H54 (cell line): ENCODE measurements around the gene OR8G5.

Experiments used
- DNase-seq: peaks from one replicate; pipeline ENCODE4 v3.0.0; 2011; ENCODE audit warnings: low spot score, mixed read lengths; ENCODE audit not compliant: insufficient read length
- FAIRE-seq: peaks from 3 replicates; lab custom pipeline; 2011; peaks lifted over from hg19 to GRCh38; lab: Jason Lieb, UNC
- POLR2A ChIP-seq: IDR thresholded peaks from 2 replicates; pipeline ENCODE4 v1.6.1; 2011; ENCODE audit warnings: low read depth, mild to moderate bottlenecking, low read length

OR8G5 gene

GRCh38 chr11:124274000-124274399 lies 17.8 kb downstream of the OR8G5 start:
- DNase-seq, result no peak
- FAIRE-seq, result no peak
- TF ChIP-seq POLR2A, result no peak

DNA sequence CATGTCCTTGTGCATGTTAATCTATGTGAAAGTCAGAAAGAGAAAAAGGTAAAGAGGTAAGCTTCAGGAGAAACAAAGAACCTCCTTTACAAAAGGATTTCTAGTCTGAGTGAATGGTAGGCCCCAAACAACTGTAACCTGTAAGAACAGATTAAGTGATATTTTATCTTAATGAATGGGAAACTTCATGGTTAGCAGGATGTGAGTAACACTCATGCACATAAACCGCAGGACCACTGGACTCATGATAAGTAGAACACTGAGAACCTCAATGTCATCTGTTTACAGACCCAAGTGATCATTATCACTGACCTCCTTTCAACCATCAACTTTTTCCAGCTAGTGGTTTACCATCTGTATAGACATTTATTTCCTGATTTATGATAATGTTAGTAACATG lies 19.9 kb downstream of the OR8G5 start:
- FAIRE-seq (no peak), DNase-seq (no peak)
- no peak for TF ChIP-seq POLR2A

- DNase-seq, result no peak
- no peak for TF ChIP-seq POLR2A
- FAIRE-seq, result no peak
Measured at GRCh38 chr11:124277207-124277606, 21.0 kb downstream of the OR8G5 start.

DNA sequence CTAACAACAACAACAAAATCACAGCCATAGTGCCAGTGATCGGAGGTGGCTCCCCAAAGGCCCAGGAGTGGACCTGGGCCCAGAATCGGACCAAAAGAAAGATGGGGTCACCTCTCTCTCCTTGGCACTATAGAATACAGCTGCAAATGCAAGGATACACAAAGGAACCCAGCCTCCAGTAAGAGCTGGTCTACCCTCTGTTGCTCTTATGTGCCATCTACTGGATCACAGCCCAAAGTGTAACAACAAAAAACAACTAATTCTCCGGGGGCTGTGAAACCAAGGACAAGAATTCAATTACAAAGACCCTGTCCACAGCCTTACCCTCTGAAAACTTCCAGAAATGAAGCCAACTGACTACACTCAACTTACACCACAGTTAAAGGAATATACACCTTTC lies 21.6 kb downstream of the OR8G5 start:
- DNase-seq (no peak), FAIRE-seq (no peak)
- no peak for TF ChIP-seq POLR2A

DNA sequence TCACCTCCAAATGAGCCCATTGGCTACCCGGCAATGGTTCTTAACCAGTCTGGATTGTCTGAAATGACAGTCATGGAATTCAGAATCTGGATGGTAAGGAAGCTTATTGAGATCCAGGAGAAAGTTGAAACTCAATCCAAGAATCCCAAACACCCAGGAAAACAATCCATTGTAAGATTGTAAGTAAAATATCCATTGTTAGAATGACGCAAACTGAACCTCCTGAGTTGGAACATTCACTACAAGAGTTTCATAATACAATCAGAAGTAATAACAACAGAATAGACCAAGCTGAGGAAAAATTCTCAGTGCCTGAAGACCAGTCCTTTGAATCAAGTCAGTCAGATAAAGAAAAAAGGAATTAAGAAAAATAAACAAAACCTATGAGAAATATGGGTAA lies 22.1 kb downstream of the OR8G5 start:
- TF ChIP-seq POLR2A, result no peak
- DNase-seq (no peak), FAIRE-seq (no peak)

DNA sequence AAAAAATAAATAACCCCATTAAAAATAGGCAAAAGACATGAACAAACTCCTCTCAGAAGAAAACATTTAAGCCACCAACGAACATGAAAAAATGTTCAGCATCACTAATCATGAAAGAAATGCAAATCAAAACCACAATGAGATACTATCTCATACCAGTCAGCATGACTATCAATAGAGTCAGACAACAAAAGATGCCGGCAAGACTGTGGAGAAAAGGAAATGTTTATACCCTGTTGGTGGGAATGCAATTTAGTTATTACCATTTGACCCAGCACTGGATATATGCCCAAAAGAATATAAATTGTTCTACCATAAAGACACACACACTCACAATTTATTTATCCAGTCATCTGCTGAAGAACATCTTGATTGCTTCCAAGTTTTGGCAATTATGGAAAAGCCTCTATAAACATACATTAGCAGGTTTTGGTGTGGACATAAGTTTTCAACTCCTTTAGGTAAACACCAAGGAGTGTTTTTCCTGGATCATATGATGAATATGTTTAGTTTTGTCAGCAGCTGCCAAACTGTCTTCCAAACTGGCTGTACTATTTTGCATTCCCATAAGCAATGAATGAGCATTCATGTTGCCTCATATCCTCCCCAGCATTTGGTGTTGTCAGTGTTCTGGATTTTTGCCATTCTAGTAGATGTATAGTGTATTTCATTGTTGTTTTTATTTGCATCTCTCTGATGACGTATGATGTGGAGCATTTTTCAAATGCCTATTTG lies 29.6 kb downstream of the OR8G5 start:
- DNase-seq, result no peak
- FAIRE-seq, result no peak
- no peak for TF ChIP-seq POLR2A

GRCh38 chr11:124294687-124295086 lies 38.5 kb downstream of the OR8G5 start:
- FAIRE-seq, result no peak
- TF ChIP-seq POLR2A, result no peak
- DNase-seq, result no peak

DNA sequence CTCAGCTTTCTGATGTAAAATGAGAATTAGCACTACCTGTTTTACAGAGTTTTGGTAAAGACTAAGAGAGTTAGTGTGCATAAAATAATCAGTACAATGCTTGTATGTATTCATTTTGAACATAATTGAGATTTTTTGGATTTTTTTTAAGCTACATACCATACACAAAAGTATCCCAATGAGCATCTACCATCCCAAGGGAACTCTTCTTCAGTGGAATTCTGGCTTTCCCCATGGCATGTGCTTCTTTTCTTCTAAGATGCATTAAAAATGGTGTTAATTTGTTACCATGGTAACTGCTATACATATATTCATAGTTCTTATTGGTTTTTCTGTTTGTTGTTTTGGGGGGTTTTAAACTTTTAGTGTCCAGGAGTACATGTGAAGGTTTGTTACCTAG lies 39.8 kb downstream of the OR8G5 start:
- DNase-seq (no peak), FAIRE-seq (no peak)
- no peak for TF ChIP-seq POLR2A

DNA sequence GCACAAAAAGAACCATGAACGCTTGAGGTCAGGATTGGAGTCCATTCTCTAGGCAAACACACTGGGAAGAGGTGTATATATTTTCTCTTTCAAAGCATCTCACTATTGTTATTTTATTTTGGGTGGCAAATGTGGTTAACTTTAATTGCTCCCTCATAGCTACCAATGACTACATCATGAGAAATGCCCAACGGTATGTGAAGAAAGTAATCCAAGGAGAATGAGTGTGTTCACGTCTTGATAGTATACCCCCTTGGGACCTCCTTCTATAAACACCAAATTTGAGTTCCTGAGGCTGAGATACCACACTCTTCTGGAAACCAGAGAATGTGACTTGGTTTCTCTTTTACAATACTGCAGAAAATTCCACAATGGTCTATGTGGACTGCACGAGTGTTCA lies 41.7 kb downstream of the OR8G5 start:
- TF ChIP-seq POLR2A, result no peak
- DNase-seq, result no peak
- no peak for FAIRE-seq

DNA sequence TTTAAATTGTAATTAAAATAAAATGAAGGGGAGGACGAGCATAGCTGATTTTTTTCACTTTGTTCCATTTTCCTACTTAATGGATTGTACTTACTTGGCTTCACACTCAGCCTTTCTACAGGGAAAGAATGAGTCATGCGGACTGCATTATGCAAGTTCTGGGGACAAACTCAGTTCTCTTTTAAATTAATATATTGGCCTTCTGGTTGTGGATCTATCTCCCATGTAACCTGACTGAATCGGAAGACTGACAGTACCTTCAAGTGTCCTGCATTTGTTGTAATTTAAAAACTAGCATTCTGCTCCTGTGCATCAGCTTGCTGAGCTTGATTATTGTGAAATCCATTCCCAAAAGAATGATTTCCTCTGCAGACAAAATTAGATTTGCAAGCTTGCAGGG lies 45.4 kb downstream of the OR8G5 start:
- DNase-seq (no peak), FAIRE-seq (no peak)
- no peak for TF ChIP-seq POLR2A

- TF ChIP-seq POLR2A, result no peak
- no peak for FAIRE-seq
- DNase-seq, result no peak
Measured at GRCh38 chr11:124302347-124303125, 46.4 kb downstream of the OR8G5 start.

DNA sequence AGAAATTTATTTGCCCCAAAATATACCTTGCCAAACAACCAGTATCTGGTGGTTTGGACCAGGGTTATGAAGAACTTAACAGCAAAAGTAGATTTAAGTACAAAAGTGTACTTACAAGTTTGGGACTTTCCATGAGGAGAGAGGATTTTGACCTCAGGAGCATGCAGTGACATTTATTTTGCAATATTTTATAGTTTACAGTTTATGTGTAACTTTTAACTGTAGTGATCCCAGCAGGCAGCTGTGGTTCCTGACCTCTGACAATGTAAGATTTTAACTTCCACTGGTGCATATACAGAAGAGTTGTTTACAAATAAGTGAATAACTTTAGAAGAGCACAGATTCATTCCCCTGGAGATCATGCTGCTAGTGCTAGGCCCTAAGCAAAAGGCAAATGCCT lies 50.9 kb downstream of the OR8G5 start:
- no peak for FAIRE-seq
- no peak for DNase-seq
- no peak for TF ChIP-seq POLR2A

DNA sequence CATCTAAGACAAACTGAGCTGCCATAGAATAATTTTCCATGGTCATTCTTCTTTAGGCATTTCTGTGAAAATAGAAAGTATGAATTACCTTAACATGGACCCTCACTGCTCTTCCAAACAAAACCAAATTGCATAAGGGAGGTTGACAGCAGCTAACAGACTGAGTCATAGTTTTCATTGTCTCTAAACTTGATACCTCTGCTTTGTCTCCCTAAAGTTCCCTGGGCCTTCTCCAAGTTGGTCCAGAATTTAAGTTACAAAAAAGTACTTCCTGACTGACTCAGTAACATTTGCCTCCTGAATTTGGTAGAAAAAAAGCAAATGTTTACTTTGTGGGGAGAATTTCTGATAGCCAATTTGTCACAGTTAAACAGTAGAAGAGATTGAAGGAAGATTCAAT lies 54.5 kb downstream of the OR8G5 start:
- FAIRE-seq (no peak), DNase-seq (no peak)
- TF ChIP-seq POLR2A, result no peak

- FAIRE-seq (no peak), DNase-seq (no peak)
- TF ChIP-seq POLR2A, result no peak
Measured at GRCh38 chr11:124311269-124311668, 55.1 kb downstream of the OR8G5 start.

DNA sequence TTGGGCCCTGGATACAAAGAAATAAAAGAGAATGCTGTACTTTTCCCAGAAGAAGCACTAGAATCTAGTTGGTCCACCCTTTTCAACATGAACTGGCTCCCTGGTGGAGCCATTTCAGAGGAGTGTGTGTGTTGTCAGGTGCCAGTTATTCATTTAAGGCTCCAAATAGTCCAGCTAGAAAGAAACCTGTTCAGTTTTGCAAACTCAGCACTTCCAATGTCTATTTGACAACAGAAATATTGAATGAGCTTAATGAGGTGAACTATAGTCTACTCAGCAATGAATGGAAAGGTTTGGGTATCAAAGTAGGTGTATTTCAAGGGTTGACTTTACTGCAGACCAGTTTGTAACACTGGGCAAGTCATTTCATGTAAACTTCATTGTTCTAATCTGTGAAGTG lies 55.5 kb downstream of the OR8G5 start:
- no peak for TF ChIP-seq POLR2A
- FAIRE-seq (no peak), DNase-seq (no peak)

- DNase-seq (no peak), FAIRE-seq (no peak)
- no peak for TF ChIP-seq POLR2A
Measured at GRCh38 chr11:124313131-124313530, 57.0 kb downstream of the OR8G5 start.
